GM12872 (cell line): ENCODE data around the gene AUP1.

Experiments used
- TF ChIP-seq, protein P1 (sequence below): IDR thresholded peaks from 3 replicates; pipeline ENCODE4 v1.5.1; 2011; ENCODE audit warnings: low read depth, mild to moderate bottlenecking, low read length, moderate library complexity; ENCODE audit not compliant: insufficient read depth

Gene AUP1

GRCh38 chr2:74495440-74495839, 34.1 kb downstream of the AUP1 start:
- TF ChIP-seq, protein P1, sequence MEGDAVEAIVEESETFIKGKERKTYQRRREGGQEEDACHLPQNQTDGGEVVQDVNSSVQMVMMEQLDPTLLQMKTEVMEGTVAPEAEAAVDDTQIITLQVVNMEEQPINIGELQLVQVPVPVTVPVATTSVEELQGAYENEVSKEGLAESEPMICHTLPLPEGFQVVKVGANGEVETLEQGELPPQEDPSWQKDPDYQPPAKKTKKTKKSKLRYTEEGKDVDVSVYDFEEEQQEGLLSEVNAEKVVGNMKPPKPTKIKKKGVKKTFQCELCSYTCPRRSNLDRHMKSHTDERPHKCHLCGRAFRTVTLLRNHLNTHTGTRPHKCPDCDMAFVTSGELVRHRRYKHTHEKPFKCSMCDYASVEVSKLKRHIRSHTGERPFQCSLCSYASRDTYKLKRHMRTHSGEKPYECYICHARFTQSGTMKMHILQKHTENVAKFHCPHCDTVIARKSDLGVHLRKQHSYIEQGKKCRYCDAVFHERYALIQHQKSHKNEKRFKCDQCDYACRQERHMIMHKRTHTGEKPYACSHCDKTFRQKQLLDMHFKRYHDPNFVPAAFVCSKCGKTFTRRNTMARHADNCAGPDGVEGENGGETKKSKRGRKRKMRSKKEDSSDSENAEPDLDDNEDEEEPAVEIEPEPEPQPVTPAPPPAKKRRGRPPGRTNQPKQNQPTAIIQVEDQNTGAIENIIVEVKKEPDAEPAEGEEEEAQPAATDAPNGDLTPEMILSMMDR: no peak

DNA sequence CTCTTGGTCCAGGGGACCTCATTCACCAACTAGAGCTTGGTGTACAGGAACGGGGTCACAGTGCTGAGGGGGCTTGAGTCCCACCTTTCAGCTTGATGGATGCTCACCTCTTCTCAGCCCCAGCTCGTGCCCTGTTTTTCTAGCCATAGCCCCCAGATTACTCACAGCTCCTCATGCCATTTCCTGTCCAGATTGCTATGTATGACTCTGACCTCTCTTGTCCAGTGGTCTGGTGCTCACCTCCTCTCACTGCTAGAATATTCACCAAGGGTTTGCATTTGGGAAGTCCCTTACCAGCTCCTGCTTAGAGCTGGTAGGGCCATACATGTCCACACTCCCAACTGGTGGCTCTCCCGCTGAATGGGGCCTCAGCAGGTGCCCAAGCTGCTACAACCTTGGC, 36.0 kb downstream of the AUP1 start:
- TF ChIP-seq, protein P1: no peak

DNA sequence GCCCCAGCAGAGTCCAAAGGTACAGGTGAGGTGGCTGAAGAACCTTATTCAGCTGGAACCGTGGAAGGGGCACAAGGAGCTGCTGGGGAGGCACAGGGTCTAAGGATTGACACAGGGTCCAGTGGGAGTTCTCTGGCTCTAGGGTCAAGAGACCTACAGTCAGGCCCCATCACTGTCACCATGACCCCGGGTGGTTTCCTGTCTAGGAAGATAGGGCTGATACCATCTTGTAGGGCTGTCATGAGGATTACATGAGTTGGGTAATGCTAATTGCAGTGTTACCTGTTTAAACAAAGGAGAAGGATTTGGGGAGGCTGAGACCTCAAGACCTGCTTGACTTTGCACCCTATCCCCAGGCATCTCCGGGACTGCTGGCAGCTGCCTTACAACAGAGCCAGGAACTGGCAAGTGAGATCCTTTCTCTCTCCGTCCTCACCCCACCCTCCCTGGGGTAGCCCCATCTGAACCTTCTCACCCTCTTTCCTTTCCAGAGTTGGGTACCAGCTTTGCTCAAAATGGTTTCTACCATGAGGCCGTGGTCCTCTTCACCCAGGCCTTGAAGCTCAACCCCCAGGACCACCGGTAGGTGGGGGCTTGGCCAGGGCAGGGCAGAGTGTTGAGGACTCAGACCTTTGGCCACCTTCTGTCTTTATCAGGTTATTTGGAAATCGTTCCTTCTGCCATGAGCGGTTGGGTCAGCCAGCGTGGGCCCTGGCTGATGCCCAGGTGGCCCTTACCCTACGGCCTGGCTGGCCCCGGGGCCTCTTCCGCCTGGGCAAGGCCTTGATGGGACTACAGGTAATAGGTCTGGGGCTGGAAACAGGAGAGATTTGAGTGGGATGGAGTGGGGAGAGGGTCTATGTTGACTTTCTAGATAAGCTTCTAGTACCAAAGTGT, 37.6 kb downstream of the AUP1 start:
- TF ChIP-seq, protein P1: no peak

GRCh38 chr2:74489906-74490305, 39.6 kb downstream of the AUP1 start:
- TF ChIP-seq, protein P1: no peak

DNA sequence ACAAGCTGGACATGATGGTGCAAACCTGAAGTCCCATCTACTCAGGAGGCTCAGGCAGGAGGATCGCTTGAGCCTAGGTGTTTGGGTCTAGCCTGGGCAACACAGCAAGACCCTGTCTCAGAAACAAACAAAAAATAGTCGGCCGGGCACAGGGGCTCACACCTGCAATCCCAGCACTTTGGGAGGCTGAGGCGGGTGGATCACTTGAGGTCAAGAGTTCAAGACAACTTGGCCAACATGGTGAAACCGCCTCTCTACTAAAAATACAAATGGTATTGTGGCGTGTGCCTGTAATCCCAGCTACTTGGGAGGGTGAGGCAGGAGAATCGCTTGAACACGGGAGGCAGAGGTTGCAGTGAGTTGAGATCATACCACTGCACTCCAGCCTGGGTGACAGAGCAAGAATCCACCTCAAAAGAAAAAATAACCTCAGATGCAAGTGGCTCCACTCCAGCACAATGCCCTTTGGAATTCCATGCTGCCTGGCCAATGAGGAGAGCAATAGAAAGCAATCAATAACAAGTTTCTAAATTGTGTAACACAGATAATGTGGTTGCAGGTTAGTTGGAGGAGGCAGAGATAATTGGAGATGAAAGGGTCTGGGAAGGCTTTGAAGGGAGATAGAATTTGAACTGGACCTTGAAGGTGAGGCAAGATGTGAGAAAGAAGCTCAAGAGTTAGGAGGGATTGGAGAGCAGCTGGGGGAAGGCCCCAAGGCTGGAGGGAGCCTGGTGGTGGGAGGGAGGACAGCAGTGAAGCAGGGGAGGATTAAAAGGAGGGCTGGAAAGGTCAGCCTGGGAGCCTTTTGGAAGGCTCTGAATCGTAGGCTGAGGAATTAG, 40.6 kb downstream of the AUP1 start:
- TF ChIP-seq, protein P1: no peak

GRCh38 chr2:74486141-74486540, 43.4 kb downstream of the AUP1 start:
- TF ChIP-seq, protein P1: no peak
